Mucosa of stomach (tissue), 1 donor: ENCODE data around the gene DHX40.
A peak's percentile ranks its signal among the peaks of the same experiment; 100 is the strongest.
"Not testable (repeated sequence)": the region's sequence is repeated elsewhere in the genome, so short reads cannot be mapped to it uniquely, and the experiment has no call there.

Source experiments
- H3K27me3 ChIP-seq: one replicate; pipeline ENCODE4 v1.7.0; 2013; ENCODE audit warnings: mild to moderate bottlenecking, low read length; ENCODE audit not compliant: control insufficient read depth, insufficient read depth
- H3K36me3 ChIP-seq: one replicate; pipeline ENCODE4 v1.7.0; 2013; ENCODE audit warnings: low read length; ENCODE audit not compliant: control insufficient read depth, insufficient read depth
- H3K4me1 ChIP-seq: one replicate; pipeline ENCODE4 v1.7.0; 2013; ENCODE audit warnings: mild to moderate bottlenecking, low read length; ENCODE audit not compliant: control insufficient read depth, insufficient read depth
- H3K4me3 ChIP-seq: one replicate; pipeline ENCODE4 v1.7.0; 2013; ENCODE audit warnings: low read length
- H3K9ac ChIP-seq: one replicate; pipeline ENCODE4 v1.7.0; 2013; ENCODE audit warnings: mild to moderate bottlenecking, low read length, moderate library complexity
- H3K9me3 ChIP-seq: one replicate; pipeline ENCODE4 v1.7.0; 2013; ENCODE audit warnings: mild to moderate bottlenecking, low read length, moderate library complexity; ENCODE audit not compliant: control insufficient read depth
- donor health status: Pancreatic carcinoma.

DHX40 gene

GRCh38 chr17:59534583-59534982 is 30.8 kb upstream of the DHX40 start:
- Histone ChIP-seq H3K27me3 (peaks cover 4% of the 10 kb centered on the region), H3K36me3 (no peaks in the 10 kb centered on the region), H3K9ac (no peak overlapping the region), H3K4me1 (no peaks in the 10 kb centered on the region), H3K4me3 (no peak overlapping the region), H3K9me3 (no peaks in the 10 kb centered on the region)

- H3K4me1 ChIP-seq, result no peaks in the 10 kb centered on the region
- H3K36me3 ChIP-seq, result no peaks in the 10 kb centered on the region
- no peak overlapping the region for H3K9ac ChIP-seq
- H3K9me3 ChIP-seq, result no peaks in the 10 kb centered on the region
- peaks cover 4% of the 10 kb centered on the region for H3K27me3 ChIP-seq
- no peak overlapping the region for H3K4me3 ChIP-seq
These were observed 27.1 kb upstream of the DHX40 start for GRCh38 chr17:59538195-59538909.

GRCh38 chr17:59542960-59543635 is 22.3 kb upstream of the DHX40 start:
- Histone ChIP-seq H3K27me3 (peaks cover 1% of the 10 kb centered on the region), H3K4me3 (no peak overlapping the region), H3K9me3 (no peaks in the 10 kb centered on the region), H3K9ac (no peak overlapping the region), H3K4me1 (no peaks in the 10 kb centered on the region), H3K36me3 (no peaks in the 10 kb centered on the region)

- Histone ChIP-seq H3K4me3 (no peak overlapping the region), H3K27me3 (no peaks in the 10 kb centered on the region), H3K4me1 (no peaks in the 10 kb centered on the region), H3K36me3 (no peaks in the 10 kb centered on the region), H3K9ac (no peak overlapping the region), H3K9me3 (no peaks in the 10 kb centered on the region)
These were observed 19.5 kb upstream of the DHX40 start for GRCh38 chr17:59545942-59546341.

GRCh38 chr17:59547131-59547915 is 18.1 kb upstream of the DHX40 start:
- H3K4me3 ChIP-seq, result no peak overlapping the region
- H3K9me3 ChIP-seq, result no peaks in the 10 kb centered on the region
- H3K36me3 ChIP-seq, result no peaks in the 10 kb centered on the region
- H3K27me3 ChIP-seq, result no peaks in the 10 kb centered on the region
- no peak overlapping the region for H3K9ac ChIP-seq
- no peaks in the 10 kb centered on the region for H3K4me1 ChIP-seq

GRCh38 chr17:59548985-59549384 is 16.4 kb upstream of the DHX40 start:
- H3K4me3 ChIP-seq, H3K9ac ChIP-seq, H3K27me3 ChIP-seq: not testable (repeated sequence)

GRCh38 chr17:59550703-59551102 is 14.7 kb upstream of the DHX40 start:
- H3K9me3 ChIP-seq, result no peaks in the 10 kb centered on the region
- no peaks in the 10 kb centered on the region for H3K27me3 ChIP-seq
- no peaks in the 10 kb centered on the region for H3K36me3 ChIP-seq
- H3K4me1 ChIP-seq, result no peaks in the 10 kb centered on the region
- H3K4me3 ChIP-seq, result no peak overlapping the region
- H3K9ac ChIP-seq, result no peak overlapping the region

More at GRCh38 chr17:59548985-59549384, 16.4 kb upstream of the DHX40 start:
- not testable (repeated sequence) for H3K4me1 ChIP-seq, H3K9me3 ChIP-seq, H3K36me3 ChIP-seq

- Histone ChIP-seq H3K4me1 (no peaks in the 10 kb centered on the region), H3K4me3 (no peak overlapping the region), H3K27me3 (no peaks in the 10 kb centered on the region), H3K36me3 (no peaks in the 10 kb centered on the region), H3K9ac (no peak overlapping the region), H3K9me3 (no peaks in the 10 kb centered on the region)
These were observed 7.4 kb upstream of the DHX40 start for GRCh38 chr17:59558039-59558438.

GRCh38 chr17:59558953-59559352 is 6.5 kb upstream of the DHX40 start:
- no peaks in the 10 kb centered on the region for H3K36me3 ChIP-seq
- H3K4me1 ChIP-seq, result no peaks in the 10 kb centered on the region
- H3K4me3 ChIP-seq, result no peak overlapping the region
- no peaks in the 10 kb centered on the region for H3K9me3 ChIP-seq
- H3K27me3 ChIP-seq, result no peaks in the 10 kb centered on the region
- H3K9ac ChIP-seq, result no peak overlapping the region

GRCh38 chr17:59561042-59561441 is 4.4 kb upstream of the DHX40 start:
- no peak overlapping the region for H3K4me3 ChIP-seq
- H3K4me1 ChIP-seq, result peaks cover 4% of the 10 kb centered on the region
- H3K9ac ChIP-seq, result no peak overlapping the region
- no peaks in the 10 kb centered on the region for H3K9me3 ChIP-seq
- H3K27me3 ChIP-seq, result no peaks in the 10 kb centered on the region
- no peaks in the 10 kb centered on the region for H3K36me3 ChIP-seq

- Histone ChIP-seq H3K4me3 (peak overlapping the region; percentile 99), H3K9me3 (no peaks in the 10 kb centered on the region), H3K9ac (peak overlapping the region; percentile 97), H3K27me3 (no peaks in the 10 kb centered on the region), H3K36me3 (no peaks in the 10 kb centered on the region), H3K4me1 (peaks cover 9% of the 10 kb centered on the region)
These were observed 532 bp downstream of the DHX40 start for GRCh38 chr17:59565959-59566324.

- not testable (repeated sequence) for H3K9me3 ChIP-seq, H3K9ac ChIP-seq, H3K4me3 ChIP-seq, H3K27me3 ChIP-seq, H3K36me3 ChIP-seq, H3K4me1 ChIP-seq
These were observed 3.7 kb downstream of the DHX40 start for GRCh38 chr17:59569151-59569550.
